Fibroblast of pulmonary artery (primary cell): Measurements from ENCODE around the gene COA6.

Source experiments
- DNase-seq: peaks from one replicate; pipeline ENCODE4 v3.0.0-alpha.2; 2010; ENCODE audit warnings: low read depth
- H3K4me3 ChIP-seq: replicated peaks from 2 replicates; pipeline ENCODE4 v1.5.1; 2011; ENCODE audit warnings: low read depth, mild to moderate bottlenecking, control low read depth, low read length, moderate library complexity
- CTCF ChIP-seq: IDR thresholded peaks from 2 replicates; pipeline ENCODE4 v1.5.1; 2011; ENCODE audit warnings: mild to moderate bottlenecking, control low read depth, low read length, inconsistent platforms; ENCODE audit errors: missing control alignments

COA6 gene

GRCh38 chr1:234431255-234431654 is 58.0 kb downstream of the COA6 start:
- H3K4me3 ChIP-seq: no peak overlapping the region
- no peak for TF ChIP-seq CTCF
- no peak for DNase-seq

GRCh38 chr1:234433563-234434285 is 60.5 kb downstream of the COA6 start:
- H3K4me3 ChIP-seq: no peak overlapping the region
- no peak for TF ChIP-seq CTCF
- peak; percentile 66 for DNase-seq
